Mammary epithelial cell (primary cell): ENCODE measurements around the gene DGCR2.

Source experiments
- CTCF ChIP-seq, 2 donors: IDR thresholded peaks in 1 of 2; conservative IDR thresholded peaks in 1 of 2; 2 replicates each; pipeline ENCODE4 v1.5.1; 2011 to 2012; ENCODE audit warnings: inconsistent platforms in 2 of 2, low read length in 2 of 2, mild to moderate bottlenecking in 2 of 2, control low read depth in 1 of 2, low read depth in 1 of 2; ENCODE audit not compliant: insufficient read depth in 1 of 2; ENCODE audit errors: extremely low read depth in 1 of 2
- EZH2 ChIP-seq: IDR thresholded peaks from 2 replicates; pipeline ENCODE4 v1.6.1; 2012; ENCODE audit warnings: low read length, inconsistent platforms, borderline replicate concordance

GRCh38 chr22:19018256-19018655 lies 104.0 kb downstream of the DGCR2 start:
- no peak for TF ChIP-seq CTCF (conservative IDR thresholded peaks at IDR 0.05 in 1 of 2, IDR thresholded peaks at IDR 0.05 in 1 of 2; ENCODE audit: extremely low read depth in 1 of 2, insufficient read depth in 1 of 2, low read depth in 1 of 2, low read length in 2 of 2)
- TF ChIP-seq EZH2 = no peak
